RWPE1 (cell line): ENCODE data around the gene DPP9.
"Not testable (repeated sequence)": the region's sequence is repeated elsewhere in the genome, so short reads cannot be mapped to it uniquely, and the experiment has no call there.

Experiments
- CTCF ChIA-PET: fragments of 350-600 bp; sonication (Branson Sonifier 250); formaldehyde crosslinking; extraction: SDS; loops from one replicate; lab custom pipeline; 2021; lab: Yijun Ruan, JAX
- POLR2A ChIA-PET: fragments of 400-600 bp; formaldehyde crosslinking; extraction: SDS; loops from one replicate; lab custom pipeline; 2020; ENCODE audit warnings: antibody characterized with exemption; ENCODE audit not compliant: low non-redundant PET; lab: Yijun Ruan, JAX
- DNase-seq: peaks from one replicate; pipeline ENCODE4 v3.0.0; 2012; ENCODE audit warnings: low spot score
- H3K27ac ChIP-seq: fragments of 450-650 bp; 2 replicates; pipeline ENCODE4 v1.5.1; 2017
- TF ChIP-seq, protein P1 (sequence below): fragments of 450-650 bp; conservative IDR thresholded peaks from 2 replicates; pipeline ENCODE4 v1.5.1; 2017; ENCODE audit warnings: low read depth, mild to moderate bottlenecking

Gene DPP9

GRCh38 chr19:4717966-4718701 is 5.5 kb downstream of the DPP9 start:
- DNase-seq, result no peak
- POLR2A ChIA-PET, result no interaction called here
- TF ChIP-seq, protein P1, sequence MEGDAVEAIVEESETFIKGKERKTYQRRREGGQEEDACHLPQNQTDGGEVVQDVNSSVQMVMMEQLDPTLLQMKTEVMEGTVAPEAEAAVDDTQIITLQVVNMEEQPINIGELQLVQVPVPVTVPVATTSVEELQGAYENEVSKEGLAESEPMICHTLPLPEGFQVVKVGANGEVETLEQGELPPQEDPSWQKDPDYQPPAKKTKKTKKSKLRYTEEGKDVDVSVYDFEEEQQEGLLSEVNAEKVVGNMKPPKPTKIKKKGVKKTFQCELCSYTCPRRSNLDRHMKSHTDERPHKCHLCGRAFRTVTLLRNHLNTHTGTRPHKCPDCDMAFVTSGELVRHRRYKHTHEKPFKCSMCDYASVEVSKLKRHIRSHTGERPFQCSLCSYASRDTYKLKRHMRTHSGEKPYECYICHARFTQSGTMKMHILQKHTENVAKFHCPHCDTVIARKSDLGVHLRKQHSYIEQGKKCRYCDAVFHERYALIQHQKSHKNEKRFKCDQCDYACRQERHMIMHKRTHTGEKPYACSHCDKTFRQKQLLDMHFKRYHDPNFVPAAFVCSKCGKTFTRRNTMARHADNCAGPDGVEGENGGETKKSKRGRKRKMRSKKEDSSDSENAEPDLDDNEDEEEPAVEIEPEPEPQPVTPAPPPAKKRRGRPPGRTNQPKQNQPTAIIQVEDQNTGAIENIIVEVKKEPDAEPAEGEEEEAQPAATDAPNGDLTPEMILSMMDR, result no peak
- H3K27ac ChIP-seq, result peak overlapping the region; percentile 100
- CTCF ChIA-PET, result interaction anchor here (0.6 to 1.0 kb wide), 2 partner anchors 18 to 677 kb away, joined by 3 read pairs; no protein-coding TSS in a partner anchor

GRCh38 chr19:4717191-4717965 is 6.3 kb downstream of the DPP9 start:
- CTCF ChIA-PET, result interaction anchor here (0.6 to 1.0 kb wide), 2 partner anchors 17 to 678 kb away, joined by 3 read pairs; no protein-coding TSS in a partner anchor
- TF ChIP-seq, protein P1, result no peak
- POLR2A ChIA-PET, result no interaction called here
- DNase-seq, result peak; percentile 95
- peak overlapping the region; percentile 100 for H3K27ac ChIP-seq

DNA sequence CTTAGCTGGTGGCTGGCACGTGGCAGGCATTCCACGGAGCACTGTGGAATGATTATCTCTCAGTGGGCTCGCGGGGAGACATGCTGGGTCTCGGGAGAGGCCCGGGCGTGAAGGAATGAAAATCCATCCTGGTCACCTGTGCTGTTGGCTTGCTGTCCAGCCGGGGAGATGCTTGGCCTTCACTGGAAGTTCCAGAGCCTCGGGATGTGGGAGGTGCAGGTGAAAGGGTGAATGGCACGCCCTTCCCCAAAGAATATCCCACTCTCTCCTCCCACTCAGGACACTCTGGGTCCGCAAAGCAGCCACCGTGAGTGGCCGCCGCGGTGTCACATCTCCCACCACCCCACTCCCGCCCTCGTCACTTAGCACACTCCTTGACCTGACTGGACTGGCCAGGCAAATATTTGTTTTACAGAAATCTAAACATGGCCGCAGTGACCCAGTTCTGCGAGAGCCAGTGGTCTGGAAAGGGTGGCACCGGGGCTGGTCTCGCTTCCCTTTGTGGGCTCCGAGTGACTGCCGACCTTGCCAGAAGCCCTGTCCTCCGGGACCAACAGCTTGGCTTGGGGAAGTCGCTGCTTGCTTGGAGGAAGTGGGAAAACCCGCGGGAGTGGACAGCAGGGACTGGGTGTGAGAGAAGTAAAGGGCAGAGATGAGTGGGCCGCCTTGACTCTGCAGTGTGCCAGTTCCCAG is 8.0 kb downstream of the DPP9 start:
- TF ChIP-seq, protein P1, result no peak
- no peak for DNase-seq
- CTCF ChIA-PET, result no interaction called here
- H3K27ac ChIP-seq, result peak overlapping the region; percentile 100
- POLR2A ChIA-PET, result no interaction called here

GRCh38 chr19:4715178-4715528 is 8.5 kb downstream of the DPP9 start:
- DNase-seq, POLR2A ChIA-PET, CTCF ChIA-PET: not testable (repeated sequence)
- peak overlapping the region; percentile 100 for H3K27ac ChIP-seq

DNA sequence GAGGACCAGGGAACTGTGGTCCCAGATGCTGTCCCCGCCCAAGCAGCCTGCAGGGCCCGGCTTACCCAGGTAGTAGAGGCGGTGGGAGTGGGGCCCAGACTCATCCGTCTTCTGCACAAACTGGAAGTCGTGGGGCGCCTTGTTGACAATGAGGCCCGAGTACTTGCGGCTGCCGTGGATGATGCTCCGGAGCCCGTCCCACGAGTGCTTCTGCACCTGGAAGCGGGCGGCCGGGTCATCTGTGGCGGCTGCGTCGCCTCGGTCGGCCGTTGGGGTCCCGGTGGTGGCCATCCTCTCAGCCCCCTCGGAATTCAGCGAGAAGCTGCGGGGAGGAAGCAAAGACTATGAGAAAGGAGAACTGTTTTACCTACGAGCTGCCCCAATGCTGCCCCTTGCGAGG is 9.6 kb downstream of the DPP9 start:
- H3K27ac ChIP-seq, result peak overlapping the region; percentile 100
- CTCF ChIA-PET, result interaction anchor here (0.6 kb wide), 2 partner anchors 85 to 325 kb away, joined by 3 to 4 read pairs; no protein-coding TSS in a partner anchor
- no peak for DNase-seq
- TF ChIP-seq, protein P1, result no peak
- POLR2A ChIA-PET, result interaction anchor here (0.6 to 0.7 kb wide), 2 partner anchors 17 to 35 kb away, joined by 3 to 7 read pairs; no protein-coding TSS in a partner anchor

DNA sequence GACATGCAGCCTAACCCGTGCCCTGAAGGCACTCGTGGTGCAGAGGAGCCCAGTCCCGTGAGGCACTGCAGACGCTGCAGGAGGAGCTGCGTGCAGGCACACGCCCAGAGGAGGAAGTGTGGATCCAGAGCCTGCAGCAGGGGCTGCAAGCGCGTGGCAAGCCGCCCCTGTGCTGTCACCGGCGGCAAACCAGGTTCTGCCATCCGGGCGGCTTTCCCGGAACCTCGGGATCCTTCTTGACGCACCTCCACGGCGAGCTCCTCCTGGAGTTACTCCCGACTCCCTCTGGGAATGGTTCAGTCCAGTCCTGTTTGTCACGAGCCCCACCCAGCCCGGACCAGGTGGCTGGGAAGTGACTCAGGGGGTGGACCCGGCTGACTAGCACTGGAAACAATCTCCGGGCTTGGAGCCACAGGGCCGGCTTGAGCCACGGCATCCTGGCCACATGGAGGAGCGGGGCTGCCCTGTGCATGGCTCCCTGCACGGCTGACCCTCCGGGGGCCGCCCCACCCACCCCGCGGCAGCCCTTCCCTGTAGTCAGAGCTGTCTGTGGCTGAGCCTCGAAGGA is 10.2 kb downstream of the DPP9 start:
- ChIA-PET POLR2A (interaction anchor here (0.6 to 0.9 kb wide), 3 partner anchors 9 to 34 kb away, joined by 3 to 7 read pairs (median 5); no protein-coding TSS in a partner anchor), CTCF (interaction anchor here (0.6 to 1.0 kb wide), 3 partner anchors 9 to 326 kb away, joined by 3 to 5 read pairs (median 4); no protein-coding TSS in a partner anchor)
- peak overlapping the region; percentile 100 for H3K27ac ChIP-seq
- DNase-seq, result peak; percentile 99
- TF ChIP-seq, protein P1, result no peak
